IMR-90 (cell line): ENCODE measurements around the gene RTRAF. TPM values are rescaled to one million over a fixed set of nuclear protein-coding genes. Genes with fewer than 3 reads are reported as not detected.

Experiments
- ATAC-seq: fragments of 200-7000 bp; cut with Tn5 transposase; 2 replicates; pipeline ENCODE4 v1.9.1; 2020; ENCODE audit warnings: low read depth, mild to moderate bottlenecking, moderate library complexity
- BruUV-seq: library from RNA; stranded (reverse); fragments of 400-500 nt; replicated peaks from 2 replicates; lab custom pipeline; 2021; lab: Mats Ljungman, UMichigan
- CTCF ChIA-PET: fragments of 300-600 bp; formaldehyde crosslinking; extraction: SDS; loops from one replicate; lab custom pipeline; 2021; ENCODE audit warnings: antibody characterized with exemption; lab: Yijun Ruan, JAX
- POLR2A ChIA-PET: fragments of 300-600 bp; sonication (Branson Sonifier 250); formaldehyde crosslinking; loops from one replicate; lab custom pipeline; 2022; ENCODE audit warnings: antibody characterized with exemption; ENCODE audit not compliant: unreplicated experiment; lab: Charles Lee
- DNase-seq: peaks from one replicate; pipeline ENCODE4 v3.0.0; 2013
- H2AFZ ChIP-seq: replicated peaks from 2 replicates; pipeline ENCODE3; 2013; ENCODE audit warnings: low read length, mild to moderate bottlenecking; ENCODE audit not compliant: poor library complexity
- H2AK5ac ChIP-seq: 2 replicates; pipeline ENCODE4 v1.6.1; 2013; ENCODE audit warnings: low read depth, low read length, inconsistent platforms
- H2AK9ac ChIP-seq: replicated peaks from 2 replicates; pipeline ENCODE3; 2013; ENCODE audit warnings: mild to moderate bottlenecking, low read depth, low read length, moderate library complexity; ENCODE audit not compliant: poor library complexity
- H2BK120ac ChIP-seq: 2 replicates; pipeline ENCODE4 v1.6.1; 2013; ENCODE audit warnings: low read depth, low read length, inconsistent platforms
- H2BK15ac ChIP-seq: 3 replicates; pipeline ENCODE4 v1.6.1; 2013; ENCODE audit warnings: low read depth, low read length, inconsistent platforms
- H2BK20ac ChIP-seq: 2 replicates; pipeline ENCODE4 v1.6.1; 2013; ENCODE audit warnings: low read depth, mild to moderate bottlenecking, inconsistent platforms, low read length, moderate library complexity
- H2BK5ac ChIP-seq: 2 replicates; pipeline ENCODE4 v1.6.1; 2013; ENCODE audit warnings: mild to moderate bottlenecking, low read depth, low read length, inconsistent platforms; ENCODE audit not compliant: poor library complexity, severe bottlenecking
- H3K14ac ChIP-seq: replicated peaks from 2 replicates; pipeline ENCODE4 v1.6.1; 2013; ENCODE audit warnings: low read depth, low read length, inconsistent platforms
- H3K18ac ChIP-seq: 2 replicates; pipeline ENCODE4 v1.6.1; 2013; ENCODE audit warnings: low read depth, low read length, control low read depth
- H3K23ac ChIP-seq: 2 replicates; pipeline ENCODE4 v1.6.1; 2013; ENCODE audit warnings: low read depth, low read length, inconsistent platforms
- H3K27ac ChIP-seq: 2 replicates; pipeline ENCODE4 v1.5.1; 2013; ENCODE audit warnings: mild to moderate bottlenecking, control low read depth, low read length; ENCODE audit not compliant: insufficient read depth
- H3K27me3 ChIP-seq: 2 replicates; pipeline ENCODE4 v1.6.1; 2013; ENCODE audit warnings: low read length; ENCODE audit not compliant: control insufficient read depth, insufficient read depth
- H3K36me3 ChIP-seq: 2 replicates; pipeline ENCODE4 v1.6.1; 2013; ENCODE audit warnings: low read length, mixed read lengths; ENCODE audit not compliant: control insufficient read depth, insufficient read depth
- H3K4ac ChIP-seq: 2 replicates; pipeline ENCODE4 v1.6.1; 2013; ENCODE audit warnings: low read depth, low read length, inconsistent platforms
- H3K4me1 ChIP-seq: 2 replicates; pipeline ENCODE4 v1.6.1; 2013; ENCODE audit warnings: low read length, mixed read lengths; ENCODE audit not compliant: control insufficient read depth, insufficient read depth
- H3K4me2 ChIP-seq: 2 replicates; pipeline ENCODE4 v1.6.1; 2013; ENCODE audit warnings: low read depth, mild to moderate bottlenecking, control low read depth, low read length, moderate library complexity
- H3K4me3 ChIP-seq: 2 replicates; pipeline ENCODE4 v1.5.1; 2013; ENCODE audit warnings: low read depth, mild to moderate bottlenecking, control low read depth, low read length, moderate library complexity; ENCODE audit not compliant: insufficient read depth
- H3K56ac ChIP-seq: 2 replicates; pipeline ENCODE4 v1.6.1; 2013; ENCODE audit warnings: low read length, inconsistent platforms; ENCODE audit not compliant: insufficient read depth; ENCODE audit errors: extremely low read depth
- H3K79me1 ChIP-seq, 2 experiments: 2 replicates each; pipeline ENCODE4 v1.6.1; 2013; ENCODE audit warnings: low read length in 2 of 2, inconsistent platforms in 1 of 2, low read depth in 1 of 2
- H3K9ac ChIP-seq: 2 replicates; pipeline ENCODE4 v1.6.1; 2013; ENCODE audit warnings: low read depth, low read length, control low read depth
- H3K9me1 ChIP-seq: 2 replicates; pipeline ENCODE4 v1.6.1; 2013; ENCODE audit warnings: low read length, inconsistent platforms; ENCODE audit not compliant: insufficient read depth
- H3K9me3 ChIP-seq: 2 replicates; pipeline ENCODE4 v1.6.1; 2013; ENCODE audit warnings: low read length; ENCODE audit not compliant: control insufficient read depth, insufficient read depth
- H4K20me1 ChIP-seq: 2 replicates; pipeline ENCODE4 v1.6.1; 2013; ENCODE audit warnings: low read length, inconsistent platforms; ENCODE audit not compliant: insufficient read depth
- H4K5ac ChIP-seq: 2 replicates; pipeline ENCODE4 v1.6.1; 2013; ENCODE audit warnings: mild to moderate bottlenecking, low read depth, low read length, control low read depth
- H4K8ac ChIP-seq, 2 experiments: 2 replicates each; pipeline ENCODE4 v1.6.1; 2013; ENCODE audit warnings: low read depth in 2 of 2, low read length in 2 of 2, control low read depth in 1 of 2, inconsistent platforms in 1 of 2
- H4K91ac ChIP-seq: 2 replicates; pipeline ENCODE4 v1.6.1; 2013; ENCODE audit warnings: low read depth, low read length, inconsistent platforms; ENCODE audit not compliant: insufficient read depth
- BHLHE40 ChIP-seq: fragments of 150-350 bp; IDR thresholded peaks from 2 replicates; pipeline ENCODE4 v1.6.1; 2016; ENCODE audit warnings: mild to moderate bottlenecking, low read depth, low read length
- CHD1 ChIP-seq: IDR thresholded peaks from 2 replicates; pipeline ENCODE4 v1.6.1; 2012; ENCODE audit warnings: low read depth, low read length, improper control_type of control experiment
- MAZ ChIP-seq: IDR thresholded peaks from 2 replicates; pipeline ENCODE4 v1.6.1; 2012; ENCODE audit warnings: low read depth, mild to moderate bottlenecking, low read length, improper control_type of control experiment, moderate library complexity, borderline replicate concordance
- NFE2L2 ChIP-seq: fragments of 150-350 bp; IDR thresholded peaks from 2 replicates; pipeline ENCODE4 v1.6.1; 2016; ENCODE audit warnings: low read depth, mild to moderate bottlenecking, low read length
- POLR2A ChIP-seq: IDR thresholded peaks from 2 replicates; pipeline ENCODE4 v1.6.1; 2012; ENCODE audit warnings: mild to moderate bottlenecking, low read depth, low read length
- RAD21 ChIP-seq: IDR thresholded peaks from 2 replicates; pipeline ENCODE4 v1.6.1; 2012; ENCODE audit warnings: low read length, improper control_type of control experiment
- RCOR1 ChIP-seq: IDR thresholded peaks from 2 replicates; pipeline ENCODE4 v1.6.1; 2012; ENCODE audit warnings: mild to moderate bottlenecking, low read length, improper control_type of control experiment; ENCODE audit not compliant: insufficient replicate concordance
- SMC3 ChIP-seq: fragments of 150-350 bp; IDR thresholded peaks from 2 replicates; pipeline ENCODE4 v1.6.1; 2016; ENCODE audit warnings: low read depth, mild to moderate bottlenecking, antibody characterized with exemption, low read length, moderate library complexity
- WGBS, 2 experiments: methylation state at CpG; one replicate each; pipeline versions ENCODE4 v1.1.5 to v1.1.7; 2013; ENCODE audit warnings: missing lambda C conversion rate in 2 of 2; ENCODE audit not compliant: insufficient read length in 1 of 2; ENCODE audit errors: extremely low coverage in 2 of 2; 5-methylcytosine and 5-hydroxymethylcytosine counted together
- dilution Hi-C: fragments of 300-500 bp; cut with HindIII; formaldehyde crosslinking; loops from one replicate; pipeline ENCODE4 v1.14.3; 2018; ENCODE audit warnings: low sequenced_read_pairs; ENCODE audit not compliant: unreplicated experiment
- in situ Hi-C: fragments of 300-500 bp; cut with MboI; formaldehyde crosslinking; loops from 3 replicates; pipeline ENCODE4 v1.14.3; 2019; ENCODE audit warnings: low sequenced_read_pairs, inconsistent platforms, mixed read lengths
- intact Hi-C: fragments of 100-400 bp; cut with micrococcal nuclease; formaldehyde crosslinking; loops from 2 replicates; pipeline ENCODE4 v1.10.0; 2022
- polyA plus RNA-seq, 3 experiments: library from polyadenylated mRNA; depleted of rRNA; stranded (reverse); fragments of >200 nt; gene quantifications; 2 replicates each; pipeline ENCODE4 v1.2.3, GENCODE V29; 2012; ENCODE audit warnings: low replicate concordance in 1 of 3
- total RNA-seq: library from RNA; depleted of rRNA; stranded (reverse); fragments of >200 nt; gene quantifications from 2 replicates; pipeline ENCODE4 v1.2.3, GENCODE V29; 2012

Gene RTRAF
- total and polyA plus RNA-seq, 2 of the 4 experiments (the other 2 are of a cell fraction): 53.2 to 102 TPM

- no peak overlapping the region for H3K4ac ChIP-seq
- ChIA-PET CTCF (no interaction called here), POLR2A (no interaction called here)
- H3K4me1 ChIP-seq: peaks cover 61% of the 10 kb centered on the region
- in situ Hi-C loops: no loop called here
- H3K27me3 ChIP-seq: no peaks in the 10 kb centered on the region
- no peaks in the 10 kb centered on the region for H3K9me3 ChIP-seq
- H3K4me3 ChIP-seq: no peak overlapping the region
- no peak overlapping the region for H4K8ac ChIP-seq
- H3K9me1 ChIP-seq: peaks cover 56% of the 10 kb centered on the region
- no peak overlapping the region for H3K9ac ChIP-seq
- dilution Hi-C loops: no loop called here
- H3K18ac ChIP-seq: no peak overlapping the region
- H2BK20ac ChIP-seq: no peak overlapping the region
- no peak overlapping the region for H4K91ac ChIP-seq
- peaks cover 59% of the 10 kb centered on the region for H3K36me3 ChIP-seq
- H4K5ac ChIP-seq: no peak overlapping the region
- no peak overlapping the region for H3K56ac ChIP-seq
- no peak overlapping the region for H3K14ac ChIP-seq
- H3K23ac ChIP-seq: no peak overlapping the region; the same call in 1 of the 2 replicates
- no peak overlapping the region for H2BK15ac ChIP-seq
- no peak overlapping the region for H3K27ac ChIP-seq
- DNase-seq (no peak), ATAC-seq (no peak)
- 100% methylated on average over 1 of the region's 5 CpGs; no CpG with 5 or more reads in 1 of the 2 experiments for WGBS, 2 experiments
- intact Hi-C loops: no loop called here
- no peak overlapping the region for H2BK120ac ChIP-seq
- 0 out of 2 replicates have a peak overlapping the region, but pooled peaks have one; percentile 10 for H2AK5ac ChIP-seq
- no TSS peak for BruUV-seq
- no peak overlapping the region for H2AK9ac ChIP-seq
- H3K4me2 ChIP-seq: no peak overlapping the region
- peaks cover 68% of the 10 kb centered on the region for H4K20me1 ChIP-seq
- TF ChIP-seq RAD21 (no peak), RCOR1 (no peak), NFE2L2 (no peak), BHLHE40 (no peak), CHD1 (no peak), MAZ (no peak), POLR2A (no peak), SMC3 (no peak)
- H2BK5ac ChIP-seq: no peak overlapping the region
- H3K79me1 ChIP-seq: peaks cover 26 to 82% of the 10 kb centered on the region in 2 experiments
- H2AFZ ChIP-seq: no peak overlapping the region
Observed at GRCh38 chr14:52049271-52049670, 59.9 kb downstream of the RTRAF start.
